Measurements from ENCODE around the gene LILRB3. TPM values are rescaled to one million over a fixed set of nuclear protein-coding genes. Genes with fewer than 3 reads are reported as not detected.
"Not testable (repeated sequence)": the region's sequence is repeated elsewhere in the genome, so short reads cannot be mapped to it uniquely, and the experiment has no call there.

The LILRB3 gene
- total RNA-seq, 1 donor from 2014 or later, result 4.0 TPM

GRCh38 chr19:54245936-54246335 lies 23.1 kb upstream of the LILRB3 start:
- intact Hi-C loops (cut with DNase I), result no loop called here
- ATAC-seq, result no peak
- DNase-seq (ENCODE audit: missing footprints), result no peak

- intact Hi-C loops (cut with DNase I); ATAC-seq; DNase-seq (ENCODE audit: missing footprints): not testable (repeated sequence)
Observed at GRCh38 chr19:54243809-54244208, 21.0 kb upstream of the LILRB3 start.

GRCh38 chr19:54242646-54243045 lies 19.8 kb upstream of the LILRB3 start, which contains the start of gene LILRA6:
Gene LILRA6 (minus strand): TSS chr19:54242790.
- ATAC-seq, result peak; percentile 76
- intact Hi-C loops (cut with DNase I), result not testable (repeated sequence)

GRCh38 chr19:54242234-54242633 lies 19.4 kb upstream of the LILRB3 start:
- ATAC-seq; intact Hi-C loops (cut with DNase I); DNase-seq (ENCODE audit: missing footprints): not testable (repeated sequence)

More at GRCh38 chr19:54242646-54243045, 19.8 kb upstream of the LILRB3 start, which contains the start of gene LILRA6:
- peak; percentile 79 for DNase-seq (ENCODE audit: missing footprints)

GRCh38 chr19:54240372-54241336 lies 17.8 kb upstream of the LILRB3 start:
- DNase-seq (ENCODE audit: missing footprints); intact Hi-C loops (cut with DNase I); ATAC-seq: not testable (repeated sequence)

- intact Hi-C loops (cut with DNase I); DNase-seq (ENCODE audit: missing footprints); ATAC-seq: not testable (repeated sequence)
Observed at GRCh38 chr19:54239491-54240371, 16.9 kb upstream of the LILRB3 start.

- intact Hi-C loops (cut with DNase I), result no loop called here
- ATAC-seq, result no peak
- no peak for DNase-seq (ENCODE audit: missing footprints)
Observed at GRCh38 chr19:54233941-54234340, 11.1 kb upstream of the LILRB3 start.

GRCh38 chr19:54231077-54231931 lies 8.5 kb upstream of the LILRB3 start:
- intact Hi-C loops (cut with DNase I), result loop anchor here (1.0 kb wide), 1 partner anchor 63 kb away; no protein-coding TSS in a partner anchor
- peak; percentile 85 for ATAC-seq
- peak; percentile 94 for DNase-seq (ENCODE audit: missing footprints)

GRCh38 chr19:54230031-54230430 lies 7.2 kb upstream of the LILRB3 start:
- intact Hi-C loops (cut with DNase I), result no loop called here
- DNase-seq (ENCODE audit: missing footprints), result no peak
- ATAC-seq, result no peak

GRCh38 chr19:54229146-54229545 lies 6.3 kb upstream of the LILRB3 start:
- no peak for ATAC-seq
- no peak for DNase-seq (ENCODE audit: missing footprints)

GRCh38 chr19:54224619-54225018 lies 1.8 kb upstream of the LILRB3 start:
- intact Hi-C loops (cut with DNase I); ATAC-seq; DNase-seq (ENCODE audit: missing footprints): not testable (repeated sequence)

More at GRCh38 chr19:54229146-54229545, 6.3 kb upstream of the LILRB3 start:
- intact Hi-C loops (cut with DNase I), result no loop called here

GRCh38 chr19:54223937-54224281 lies 1.1 kb upstream of the LILRB3 start:
- intact Hi-C loops (cut with DNase I); ATAC-seq; DNase-seq (ENCODE audit: missing footprints): not testable (repeated sequence)

- intact Hi-C loops (cut with DNase I); DNase-seq (ENCODE audit: missing footprints); ATAC-seq: not testable (repeated sequence)
Observed at GRCh38 chr19:54223277-54223936, 600 bp upstream of the LILRB3 start.

GRCh38 chr19:54221947-54222346 lies 860 bp downstream of the LILRB3 start:
- intact Hi-C loops (cut with DNase I); ATAC-seq; DNase-seq (ENCODE audit: missing footprints): not testable (repeated sequence)

- DNase-seq (ENCODE audit: missing footprints); intact Hi-C loops (cut with DNase I); ATAC-seq: not testable (repeated sequence)
Observed at GRCh38 chr19:54219702-54220101, 3.1 kb downstream of the LILRB3 start.

- DNase-seq (ENCODE audit: missing footprints) (no peak), ATAC-seq (no peak)
- intact Hi-C loops (cut with DNase I), result no loop called here
Observed at GRCh38 chr19:54218960-54219661, 3.7 kb downstream of the LILRB3 start.

GRCh38 chr19:54218259-54218658 lies 4.5 kb downstream of the LILRB3 start:
- no peak for ATAC-seq
- intact Hi-C loops (cut with DNase I), result no loop called here
- no peak for DNase-seq (ENCODE audit: missing footprints)
